Omental fat pad (tissue), 4 donors: ENCODE data around the gene PEF1. TPM values are rescaled to one million over a fixed set of nuclear protein-coding genes. Genes with fewer than 3 reads are reported as not detected.

Source experiments
- ATAC-seq: fragments of 150-250 bp; one replicate; pipeline ENCODE4 v1.9.1; 2016; ENCODE audit warnings: mild to moderate bottlenecking, moderate library complexity; ENCODE audit not compliant: low FRiP score
- DNase-seq: peaks from one replicate; pipeline ENCODE4 v3.0.0-alpha.2; 2019; ENCODE audit warnings: low spot score
- total RNA-seq, 4 donors: library from RNA; depleted of rRNA; stranded (reverse); fragments of >200 nt; gene quantifications; one replicate each; pipeline ENCODE4 v1.1.0, GENCODE V29; 2016
- TF ChIP-seq, protein P1 (sequence below), 3 donors: fragments of 450-650 bp; IDR thresholded peaks; one replicate each; pipeline ENCODE4 v1.5.1; 2016 to 2017; ENCODE audit warnings: antibody characterized with exemption in 3 of 3, mild to moderate bottlenecking in 3 of 3, moderate library complexity in 2 of 3

Gene PEF1
- total RNA-seq, 4 donors from 2014 or later, result 54.7 to 73.5 (median 67.3) TPM

- ATAC-seq (no peak), DNase-seq (no peak)
- TF ChIP-seq, protein P1, sequence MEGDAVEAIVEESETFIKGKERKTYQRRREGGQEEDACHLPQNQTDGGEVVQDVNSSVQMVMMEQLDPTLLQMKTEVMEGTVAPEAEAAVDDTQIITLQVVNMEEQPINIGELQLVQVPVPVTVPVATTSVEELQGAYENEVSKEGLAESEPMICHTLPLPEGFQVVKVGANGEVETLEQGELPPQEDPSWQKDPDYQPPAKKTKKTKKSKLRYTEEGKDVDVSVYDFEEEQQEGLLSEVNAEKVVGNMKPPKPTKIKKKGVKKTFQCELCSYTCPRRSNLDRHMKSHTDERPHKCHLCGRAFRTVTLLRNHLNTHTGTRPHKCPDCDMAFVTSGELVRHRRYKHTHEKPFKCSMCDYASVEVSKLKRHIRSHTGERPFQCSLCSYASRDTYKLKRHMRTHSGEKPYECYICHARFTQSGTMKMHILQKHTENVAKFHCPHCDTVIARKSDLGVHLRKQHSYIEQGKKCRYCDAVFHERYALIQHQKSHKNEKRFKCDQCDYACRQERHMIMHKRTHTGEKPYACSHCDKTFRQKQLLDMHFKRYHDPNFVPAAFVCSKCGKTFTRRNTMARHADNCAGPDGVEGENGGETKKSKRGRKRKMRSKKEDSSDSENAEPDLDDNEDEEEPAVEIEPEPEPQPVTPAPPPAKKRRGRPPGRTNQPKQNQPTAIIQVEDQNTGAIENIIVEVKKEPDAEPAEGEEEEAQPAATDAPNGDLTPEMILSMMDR (IDR thresholded peaks at IDR 0.05), result no peak
Observed at GRCh38 chr1:31617218-31617915, 27.3 kb downstream of the PEF1 start, which contains the start of gene HCRTR1. TSS of gene HCRTR1 (plus strand) at chr1:31617689. CDS start at chr1:31619193, 1,504 bp downstream.

DNA sequence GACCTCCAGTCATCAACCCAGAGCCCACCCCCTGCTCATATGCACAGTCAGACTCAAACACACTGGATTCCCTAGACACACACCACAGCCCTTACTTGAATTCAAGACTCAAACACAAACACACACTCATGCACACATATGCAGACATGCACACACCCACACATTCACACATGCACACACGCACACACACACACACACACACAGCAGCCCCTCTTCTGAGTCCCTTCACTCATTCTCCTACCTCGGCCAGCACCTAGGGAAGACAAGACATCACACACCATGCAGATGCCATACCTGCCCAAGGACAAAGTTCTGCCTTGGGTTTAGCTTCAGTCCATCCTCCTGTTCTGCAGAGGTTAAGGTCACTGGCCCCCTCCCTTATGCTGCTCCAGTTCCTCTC, 28.7 kb downstream of the PEF1 start:
- no peak for ATAC-seq

DNA sequence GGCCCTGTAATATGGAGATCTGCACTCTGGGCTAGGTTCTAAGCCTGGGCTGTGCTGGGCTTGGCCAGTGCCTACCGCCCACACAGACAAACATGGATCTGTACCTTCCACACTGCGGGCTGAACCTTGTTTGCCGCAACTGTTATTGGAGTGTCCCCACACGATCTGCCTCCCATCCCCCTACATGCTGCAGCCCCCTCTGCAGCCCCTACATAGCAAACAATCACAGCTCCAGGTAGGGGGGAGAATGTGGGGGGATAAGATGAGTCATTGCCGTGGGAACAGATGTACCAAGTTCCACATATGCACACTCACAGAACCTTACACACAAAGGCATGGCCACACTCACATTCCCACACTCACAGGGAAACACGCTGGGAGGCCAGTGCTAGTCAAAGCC, 29.3 kb downstream of the PEF1 start:
- ATAC-seq (no peak), DNase-seq (no peak)
- TF ChIP-seq, protein P1 (IDR thresholded peaks at IDR 0.05), result no peak

More for the DNA sequence above, 28.7 kb downstream of the PEF1 start:
- DNase-seq, result no peak
- TF ChIP-seq, protein P1 (IDR thresholded peaks at IDR 0.05), result no peak

DNA sequence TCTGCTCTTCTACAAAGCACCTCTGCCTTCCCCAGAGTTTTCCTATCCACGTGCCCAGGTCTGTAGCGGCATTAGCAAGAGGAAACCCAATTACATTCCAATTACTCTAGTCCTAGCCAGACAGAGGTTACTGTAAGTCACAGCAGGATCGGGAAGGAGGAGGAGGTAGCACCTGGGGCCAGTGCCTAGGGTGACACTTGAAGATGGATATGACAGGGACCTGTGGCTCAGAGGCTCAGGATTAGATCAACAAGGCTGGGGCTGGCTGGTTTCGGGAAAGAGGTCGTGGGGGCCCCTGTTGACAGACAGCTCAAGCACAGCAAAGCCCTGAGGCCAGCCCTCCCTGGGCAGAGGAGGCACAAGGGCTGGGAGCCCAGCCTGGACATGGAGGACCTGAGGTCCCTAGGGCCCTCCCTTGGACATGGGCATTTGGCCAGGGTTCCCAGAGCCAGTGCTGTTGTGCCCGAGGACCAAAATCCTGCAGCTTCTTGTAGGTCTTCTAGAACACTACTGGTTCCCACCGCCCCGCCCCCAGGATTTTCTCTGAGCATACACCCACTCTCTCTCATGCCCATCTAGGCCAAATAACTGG, 30.2 kb downstream of the PEF1 start:
- TF ChIP-seq, protein P1 (IDR thresholded peaks at IDR 0.05), result no peak
- no peak for DNase-seq
- no peak for ATAC-seq

- ATAC-seq, result no peak
- TF ChIP-seq, protein P1 (IDR thresholded peaks at IDR 0.05), result no peak
- DNase-seq, result no peak
Observed at GRCh38 chr1:31609514-31610118, 35.1 kb downstream of the PEF1 start.

GRCh38 chr1:31607360-31607759, 37.3 kb downstream of the PEF1 start:
- TF ChIP-seq, protein P1 (IDR thresholded peaks at IDR 0.05), result no peak
- ATAC-seq (no peak), DNase-seq (no peak)
